NCI-H2227 (cell line): ENCODE results near the gene RIMBP2.

ENCODE experiments used
- DNase-seq: peaks from one replicate; lab custom pipeline; 2025; ENCODE audit not compliant: unreplicated experiment; lab: John Stamatoyannopoulos, UW

Gene RIMBP2

GRCh38 chr12:130639476-130640424 lies 76.3 kb downstream of the RIMBP2 start:
- no peak for DNase-seq

- no peak for DNase-seq
Measured at GRCh38 chr12:130636370-130636769, 79.7 kb downstream of the RIMBP2 start.

- no peak for DNase-seq
Measured at GRCh38 chr12:130634866-130635265, 81.2 kb downstream of the RIMBP2 start.

GRCh38 chr12:130633771-130634170 lies 82.3 kb downstream of the RIMBP2 start:
- peak; percentile 49 for DNase-seq

GRCh38 chr12:130632642-130633041 lies 83.5 kb downstream of the RIMBP2 start:
- no peak for DNase-seq

- DNase-seq: no peak
Measured at GRCh38 chr12:130628304-130628703, 87.8 kb downstream of the RIMBP2 start.

GRCh38 chr12:130627175-130627574 lies 88.9 kb downstream of the RIMBP2 start:
- no peak for DNase-seq

- DNase-seq: no peak
Measured at GRCh38 chr12:130626601-130627000, 89.5 kb downstream of the RIMBP2 start.

GRCh38 chr12:130625201-130625600 lies 90.9 kb downstream of the RIMBP2 start:
- DNase-seq: no peak

- no peak for DNase-seq
Measured at GRCh38 chr12:130622803-130623202, 93.3 kb downstream of the RIMBP2 start.

GRCh38 chr12:130621696-130622298 lies 94.3 kb downstream of the RIMBP2 start:
- DNase-seq: no peak

- no peak for DNase-seq
Measured at GRCh38 chr12:130620756-130621155, 95.3 kb downstream of the RIMBP2 start.

GRCh38 chr12:130620281-130620680 lies 95.8 kb downstream of the RIMBP2 start:
- DNase-seq: no peak

GRCh38 chr12:130619385-130620001 lies 96.6 kb downstream of the RIMBP2 start:
- no peak for DNase-seq

- no peak for DNase-seq
Measured at GRCh38 chr12:130617219-130617618, 98.9 kb downstream of the RIMBP2 start.

GRCh38 chr12:130615861-130616345 lies 100.2 kb downstream of the RIMBP2 start:
- DNase-seq: no peak

- no peak for DNase-seq
Measured at GRCh38 chr12:130614530-130614905, 101.6 kb downstream of the RIMBP2 start.

GRCh38 chr12:130613831-130614529 lies 102.1 kb downstream of the RIMBP2 start:
- DNase-seq: no peak

- DNase-seq: no peak
Measured at GRCh38 chr12:130613131-130613530, 103.0 kb downstream of the RIMBP2 start.

- no peak for DNase-seq
Measured at GRCh38 chr12:130611026-130611905, 104.8 kb downstream of the RIMBP2 start.
